ENCODE data around the gene NSUN5.
"Not testable (repeated sequence)": the region's sequence is repeated elsewhere in the genome, so short reads cannot be mapped to it uniquely, and the experiment has no call there.

The NSUN5 gene

DNA sequence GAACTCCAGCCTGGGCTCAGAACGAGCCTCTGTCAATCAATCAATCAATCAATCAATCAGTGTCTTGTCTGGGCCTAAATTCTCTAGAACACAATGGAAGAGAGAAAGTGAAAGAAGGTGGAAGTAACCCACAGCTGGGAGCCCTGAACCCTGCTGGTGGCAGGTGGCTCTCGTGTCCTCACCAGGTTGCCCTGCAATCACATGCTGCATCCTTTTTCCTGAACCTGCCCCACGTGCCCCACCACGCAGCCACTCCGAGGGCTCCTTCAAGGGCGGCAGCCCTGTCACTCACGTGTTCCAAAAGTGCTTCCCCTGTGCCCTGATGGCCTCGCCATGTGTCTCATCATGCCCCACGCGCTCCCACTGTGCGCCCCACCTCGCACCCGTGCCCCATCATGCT lies 18.8 kb upstream of the NSUN5 start:
- WGBS, 2 experiments (ENCODE audit: insufficient coverage in 2 of 2), result 100% methylated on average over 1 of the region's 13 CpGs; no CpG with 5 or more reads in 1 of the 2 experiments
- not testable (repeated sequence) for H3K4me3 ChIP-seq (ENCODE audit: extremely low read depth, insufficient read depth, low read length, poor library complexity, severe bottlenecking); H3K9me3 ChIP-seq (ENCODE audit: control insufficient read depth, low read length); H3K36me3 ChIP-seq (ENCODE audit: control insufficient read depth, insufficient read depth, low read length); H3K27ac ChIP-seq (ENCODE audit: low read depth, low read length, severe bottlenecking)
- H3K4me1 ChIP-seq (ENCODE audit: control insufficient read depth, insufficient read depth, low read length, poor library complexity, severe bottlenecking), result peaks cover 13% of the 10 kb centered on the region

- WGBS, 2 experiments (ENCODE audit: insufficient coverage in 2 of 2), result 86 to 89% methylated on average over 3 of the region's 6 CpGs
Observed at GRCh38 chr7:73325424-73325823, 16.8 kb upstream of the NSUN5 start.

GRCh38 chr7:73324081-73324845 lies 15.6 kb upstream of the NSUN5 start:
- 47 to 52% methylated on average over 19 to 20 of the region's 31 CpGs for WGBS, 2 experiments (ENCODE audit: insufficient coverage in 2 of 2)
- H3K27ac ChIP-seq (ENCODE audit: low read depth, low read length, severe bottlenecking); H3K9me3 ChIP-seq (ENCODE audit: control insufficient read depth, low read length); H3K4me3 ChIP-seq (ENCODE audit: extremely low read depth, insufficient read depth, low read length, poor library complexity, severe bottlenecking); H3K36me3 ChIP-seq (ENCODE audit: control insufficient read depth, insufficient read depth, low read length); H3K4me1 ChIP-seq (ENCODE audit: control insufficient read depth, insufficient read depth, low read length, poor library complexity, severe bottlenecking): not testable (repeated sequence)

More at GRCh38 chr7:73325424-73325823, 16.8 kb upstream of the NSUN5 start:
- not testable (repeated sequence) for H3K27ac ChIP-seq (ENCODE audit: low read depth, low read length, severe bottlenecking); H3K36me3 ChIP-seq (ENCODE audit: control insufficient read depth, insufficient read depth, low read length); H3K9me3 ChIP-seq (ENCODE audit: control insufficient read depth, low read length); H3K4me3 ChIP-seq (ENCODE audit: extremely low read depth, insufficient read depth, low read length, poor library complexity, severe bottlenecking); H3K4me1 ChIP-seq (ENCODE audit: control insufficient read depth, insufficient read depth, low read length, poor library complexity, severe bottlenecking)

DNA sequence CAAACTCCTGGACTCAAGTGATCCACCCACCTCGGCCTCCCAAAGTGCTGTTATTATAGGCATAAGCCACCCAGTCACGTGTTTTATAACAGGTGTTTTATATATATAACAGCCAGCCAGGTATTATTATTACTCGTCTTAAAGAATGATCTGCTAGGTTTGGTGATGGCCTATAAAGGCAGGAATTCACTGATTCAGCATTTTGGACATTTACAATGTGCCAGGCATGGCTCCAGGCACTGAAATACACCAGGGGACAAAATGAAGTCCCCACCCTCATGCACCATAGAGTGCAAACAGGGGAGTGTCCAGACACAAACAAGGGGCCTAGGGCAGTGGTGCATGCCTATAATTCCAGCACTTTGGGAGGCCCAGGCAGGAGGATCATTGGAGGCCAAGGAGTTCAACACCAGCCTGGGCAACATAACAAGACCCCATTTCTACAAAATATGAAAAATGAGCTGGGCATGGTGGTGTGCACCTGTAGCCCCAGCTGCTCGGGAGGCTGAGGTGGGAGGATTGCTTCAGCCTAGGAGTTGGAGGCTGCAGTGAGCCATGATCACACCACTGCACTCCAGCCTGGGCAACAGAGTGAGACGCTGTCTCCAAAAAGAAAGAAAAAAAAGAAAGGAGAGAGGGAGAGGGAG lies 14.9 kb upstream of the NSUN5 start:
- H3K4me3 ChIP-seq (ENCODE audit: extremely low read depth, insufficient read depth, low read length, poor library complexity, severe bottlenecking); H3K9me3 ChIP-seq (ENCODE audit: control insufficient read depth, low read length): not testable (repeated sequence)
- 89 to 100% methylated on average over 1 of the region's 5 CpGs for WGBS, 2 experiments (ENCODE audit: insufficient coverage in 2 of 2)

DNA sequence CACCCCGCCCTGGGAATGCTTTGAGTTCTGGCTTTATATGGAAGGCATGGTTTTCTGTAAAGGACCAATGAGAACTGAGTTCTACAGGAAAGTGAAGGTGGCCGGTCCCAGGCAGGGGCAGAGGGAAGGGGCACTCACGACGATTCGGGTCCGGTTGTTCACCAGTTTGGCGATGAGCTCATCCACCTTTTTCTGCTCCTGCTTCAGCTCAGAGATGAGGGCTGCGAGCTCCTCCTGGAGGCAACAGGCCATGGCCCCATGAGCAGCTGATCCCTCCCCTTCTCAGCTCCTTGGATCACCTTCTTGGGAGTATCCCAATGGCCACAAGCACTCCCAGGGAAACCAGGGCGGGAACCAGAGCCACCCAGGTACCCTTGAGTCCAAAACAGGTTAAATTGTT lies 11.4 kb upstream of the NSUN5 start:
- H3K9me3 ChIP-seq (ENCODE audit: control insufficient read depth, low read length), result not testable (repeated sequence)
- 77 to 88% methylated on average over 3 to 8 of the region's 9 CpGs for WGBS, 2 experiments (ENCODE audit: insufficient coverage in 2 of 2)

More for the DNA sequence above, 14.9 kb upstream of the NSUN5 start:
- H3K36me3 ChIP-seq (ENCODE audit: control insufficient read depth, insufficient read depth, low read length); H3K27ac ChIP-seq (ENCODE audit: low read depth, low read length, severe bottlenecking); H3K4me1 ChIP-seq (ENCODE audit: control insufficient read depth, insufficient read depth, low read length, poor library complexity, severe bottlenecking): not testable (repeated sequence)

GRCh38 chr7:73319541-73319940 lies 10.9 kb upstream of the NSUN5 start:
- WGBS, 2 experiments (ENCODE audit: insufficient coverage in 2 of 2), result 89 to 92% methylated on average over 6 to 7 of the region's 9 CpGs
- H3K4me3 ChIP-seq (ENCODE audit: extremely low read depth, insufficient read depth, low read length, poor library complexity, severe bottlenecking); H3K4me1 ChIP-seq (ENCODE audit: control insufficient read depth, insufficient read depth, low read length, poor library complexity, severe bottlenecking); H3K9me3 ChIP-seq (ENCODE audit: control insufficient read depth, low read length); H3K27ac ChIP-seq (ENCODE audit: low read depth, low read length, severe bottlenecking); H3K36me3 ChIP-seq (ENCODE audit: control insufficient read depth, insufficient read depth, low read length): not testable (repeated sequence)

More for the DNA sequence above, 11.4 kb upstream of the NSUN5 start:
- H3K4me3 ChIP-seq (ENCODE audit: extremely low read depth, insufficient read depth, low read length, poor library complexity, severe bottlenecking); H3K36me3 ChIP-seq (ENCODE audit: control insufficient read depth, insufficient read depth, low read length); H3K4me1 ChIP-seq (ENCODE audit: control insufficient read depth, insufficient read depth, low read length, poor library complexity, severe bottlenecking); H3K27ac ChIP-seq (ENCODE audit: low read depth, low read length, severe bottlenecking): not testable (repeated sequence)

- not testable (repeated sequence) for H3K9me3 ChIP-seq (ENCODE audit: control insufficient read depth, low read length); H3K4me3 ChIP-seq (ENCODE audit: extremely low read depth, insufficient read depth, low read length, poor library complexity, severe bottlenecking); H3K4me1 ChIP-seq (ENCODE audit: control insufficient read depth, insufficient read depth, low read length, poor library complexity, severe bottlenecking); H3K27ac ChIP-seq (ENCODE audit: low read depth, low read length, severe bottlenecking); H3K36me3 ChIP-seq (ENCODE audit: control insufficient read depth, insufficient read depth, low read length)
- WGBS, 2 experiments (ENCODE audit: insufficient coverage in 2 of 2), result 63 to 77% methylated on average over 4 of the region's 18 CpGs
Observed at GRCh38 chr7:73318656-73319204, 10.1 kb upstream of the NSUN5 start.

DNA sequence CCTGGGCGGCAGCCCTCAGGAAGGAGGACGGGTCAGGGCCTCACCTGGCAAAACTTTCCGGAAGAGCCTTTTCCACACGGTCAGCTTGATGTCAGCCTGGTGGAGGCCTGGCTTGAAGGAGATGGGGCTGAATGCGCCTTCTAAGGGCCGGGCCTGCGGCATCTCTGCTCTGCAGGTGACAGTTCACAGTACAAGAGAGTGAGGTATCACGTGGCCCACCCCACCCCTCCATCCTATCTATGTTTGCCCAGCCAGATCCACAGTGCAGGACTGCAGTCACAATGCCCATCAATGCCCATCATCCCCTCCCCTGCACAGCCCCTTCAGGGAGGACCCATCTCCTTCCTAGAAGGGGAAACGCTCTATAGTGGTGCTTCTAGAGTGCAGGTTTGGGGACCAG lies 7.9 kb upstream of the NSUN5 start:
- 89 to 97% methylated on average over 5 to 6 of the region's 9 CpGs for WGBS, 2 experiments (ENCODE audit: insufficient coverage in 2 of 2)
- Histone ChIP-seq H3K4me3 (ENCODE audit: extremely low read depth, insufficient read depth, low read length, poor library complexity, severe bottlenecking) (no peak overlapping the region), H3K27ac (ENCODE audit: low read depth, low read length, severe bottlenecking) (no peak overlapping the region), H3K9me3 (ENCODE audit: control insufficient read depth, low read length) (no peaks in the 10 kb centered on the region), H3K36me3 (ENCODE audit: control insufficient read depth, insufficient read depth, low read length) (no peaks in the 10 kb centered on the region), H3K4me1 (ENCODE audit: control insufficient read depth, insufficient read depth, low read length, poor library complexity, severe bottlenecking) (no peaks in the 10 kb centered on the region)

DNA sequence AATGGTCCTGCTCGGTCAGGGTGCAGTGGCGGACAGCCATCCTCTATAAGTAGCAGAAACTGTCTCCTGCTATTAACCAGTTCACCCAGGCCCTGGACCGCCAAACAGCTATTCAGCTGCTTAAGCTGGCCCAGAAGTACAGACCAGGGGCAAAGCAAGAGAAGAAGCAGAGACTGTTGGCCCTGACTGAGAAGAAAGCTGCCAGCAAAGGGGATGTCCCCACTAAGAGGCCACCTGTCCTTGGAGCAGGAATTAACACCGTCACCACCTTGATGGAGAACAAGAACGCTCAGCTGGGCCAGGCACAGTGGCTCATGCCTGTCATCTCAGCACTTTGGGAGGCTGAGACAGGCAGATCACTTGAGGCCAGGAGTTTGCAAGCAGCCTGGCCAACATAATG lies 5.6 kb upstream of the NSUN5 start:
- no peak overlapping the region for H3K27ac ChIP-seq (ENCODE audit: low read depth, low read length, severe bottlenecking)
- 84 to 97% methylated on average over 4 to 5 of the region's 5 CpGs for WGBS, 2 experiments (ENCODE audit: insufficient coverage in 2 of 2)
- no peak overlapping the region for H3K4me3 ChIP-seq (ENCODE audit: extremely low read depth, insufficient read depth, low read length, poor library complexity, severe bottlenecking)
- H3K9me3 ChIP-seq (ENCODE audit: control insufficient read depth, low read length), result no peaks in the 10 kb centered on the region
- H3K4me1 ChIP-seq (ENCODE audit: control insufficient read depth, insufficient read depth, low read length, poor library complexity, severe bottlenecking), result no peaks in the 10 kb centered on the region
- H3K36me3 ChIP-seq (ENCODE audit: control insufficient read depth, insufficient read depth, low read length), result no peaks in the 10 kb centered on the region

DNA sequence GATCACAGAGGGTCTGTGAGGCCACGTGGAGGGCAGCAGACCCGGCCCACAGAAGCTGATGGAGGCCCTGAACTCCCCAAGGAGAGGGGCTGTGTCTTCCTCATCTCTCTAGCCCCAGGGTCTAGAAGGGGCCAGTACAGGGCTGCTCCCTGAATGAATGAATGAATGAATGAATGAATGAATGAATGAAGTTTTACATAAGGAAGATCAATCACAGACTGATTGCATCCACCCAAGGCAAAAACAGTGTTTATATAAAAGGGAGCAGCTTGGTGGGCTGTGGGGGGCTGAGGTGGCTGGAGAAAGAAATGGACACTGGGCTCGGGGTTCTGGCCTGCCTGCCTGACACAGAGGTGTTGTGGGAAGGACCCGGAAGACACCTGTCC lies 4.9 kb upstream of the NSUN5 start:
- Histone ChIP-seq H3K4me1 (ENCODE audit: control insufficient read depth, insufficient read depth, low read length, poor library complexity, severe bottlenecking) (no peaks in the 10 kb centered on the region), H3K9me3 (ENCODE audit: control insufficient read depth, low read length) (no peaks in the 10 kb centered on the region), H3K36me3 (ENCODE audit: control insufficient read depth, insufficient read depth, low read length) (no peaks in the 10 kb centered on the region), H3K27ac (ENCODE audit: low read depth, low read length, severe bottlenecking) (no peak overlapping the region), H3K4me3 (ENCODE audit: extremely low read depth, insufficient read depth, low read length, poor library complexity, severe bottlenecking) (no peak overlapping the region)
- 79 to 92% methylated on average over 2 of the region's 4 CpGs for WGBS, 2 experiments (ENCODE audit: insufficient coverage in 2 of 2)
